ENCODE data around the gene ANKRD6.

The ANKRD6 gene

DNA sequence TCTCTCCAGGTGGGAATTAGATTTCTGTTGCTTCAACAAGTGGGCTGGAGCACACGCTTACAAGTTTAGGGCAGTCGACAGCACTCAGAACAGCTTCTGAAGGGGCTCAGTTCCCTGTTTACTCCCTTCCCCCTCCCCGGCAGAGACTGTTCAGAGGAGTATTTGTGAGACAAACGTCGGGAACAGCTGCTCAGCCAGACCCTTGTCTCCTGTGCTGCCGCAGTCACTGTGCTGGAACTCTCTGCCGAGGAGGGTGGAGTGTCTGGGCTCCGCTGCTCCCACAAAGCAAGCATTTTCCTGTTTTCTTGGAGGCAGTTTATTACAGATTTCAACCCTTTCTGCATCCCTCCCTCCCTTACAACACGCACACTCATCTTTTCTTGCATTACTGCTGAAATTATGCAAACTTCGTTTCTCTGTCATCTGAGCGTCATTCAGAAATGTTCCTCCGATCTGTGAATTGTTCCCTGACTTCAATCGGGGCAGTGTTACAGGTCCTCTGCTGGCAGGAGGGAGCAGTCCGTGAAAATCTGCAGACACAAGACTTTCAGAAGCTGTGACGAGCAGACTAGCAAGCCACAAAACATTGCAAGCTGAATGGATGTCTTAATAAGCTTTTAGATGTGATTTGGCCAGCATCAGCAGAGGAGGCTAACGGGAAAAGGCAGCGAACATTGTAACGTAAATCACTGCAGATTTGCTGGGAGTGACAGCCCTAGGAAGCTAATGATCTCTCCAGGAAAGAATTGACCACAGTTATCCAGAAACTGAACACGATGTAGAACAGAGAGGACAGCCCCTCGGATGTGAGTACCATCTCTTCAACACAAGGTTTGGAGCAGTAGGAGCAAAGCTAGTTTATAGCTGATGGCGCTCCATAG is 129.4 kb downstream of the ANKRD6 start:
- no peak overlapping the region for H3K27ac Mint-ChIP-seq

DNA sequence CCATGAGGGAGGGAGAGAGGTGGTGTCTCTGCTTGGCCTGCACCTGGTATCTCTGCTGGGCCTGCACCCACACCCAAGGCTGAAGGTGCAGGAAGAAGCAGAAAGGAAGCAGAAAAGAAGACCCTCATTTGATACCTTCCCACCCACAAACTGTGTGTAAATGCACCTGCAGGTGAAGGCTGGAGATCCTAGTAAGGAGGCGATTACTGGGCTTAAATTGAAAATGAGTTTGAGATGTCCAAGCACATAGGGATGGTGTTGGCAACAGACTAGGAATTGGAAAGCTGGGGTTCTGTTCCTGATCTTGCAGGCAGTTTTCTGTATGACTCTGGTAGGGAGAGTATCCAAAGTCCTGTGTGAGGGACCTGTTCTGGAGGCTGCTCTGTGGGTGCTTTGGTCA is 130.9 kb downstream of the ANKRD6 start:
- H3K4me3 Mint-ChIP-seq, result no peak overlapping the region

More for the DNA sequence above, 129.4 kb downstream of the ANKRD6 start:
- Mint-ChIP-seq H3K36me3 (ENCODE audit: low read depth) (no peaks in the 10 kb centered on the region), H3K4me3 (no peak overlapping the region), H3K27me3 (no peaks in the 10 kb centered on the region), H3K9me3 (no peaks in the 10 kb centered on the region), H3K4me1 (ENCODE audit: low read depth) (no peaks in the 10 kb centered on the region)
- intact Hi-C loops (cut with micrococcal nuclease), result no loop called here

DNA sequence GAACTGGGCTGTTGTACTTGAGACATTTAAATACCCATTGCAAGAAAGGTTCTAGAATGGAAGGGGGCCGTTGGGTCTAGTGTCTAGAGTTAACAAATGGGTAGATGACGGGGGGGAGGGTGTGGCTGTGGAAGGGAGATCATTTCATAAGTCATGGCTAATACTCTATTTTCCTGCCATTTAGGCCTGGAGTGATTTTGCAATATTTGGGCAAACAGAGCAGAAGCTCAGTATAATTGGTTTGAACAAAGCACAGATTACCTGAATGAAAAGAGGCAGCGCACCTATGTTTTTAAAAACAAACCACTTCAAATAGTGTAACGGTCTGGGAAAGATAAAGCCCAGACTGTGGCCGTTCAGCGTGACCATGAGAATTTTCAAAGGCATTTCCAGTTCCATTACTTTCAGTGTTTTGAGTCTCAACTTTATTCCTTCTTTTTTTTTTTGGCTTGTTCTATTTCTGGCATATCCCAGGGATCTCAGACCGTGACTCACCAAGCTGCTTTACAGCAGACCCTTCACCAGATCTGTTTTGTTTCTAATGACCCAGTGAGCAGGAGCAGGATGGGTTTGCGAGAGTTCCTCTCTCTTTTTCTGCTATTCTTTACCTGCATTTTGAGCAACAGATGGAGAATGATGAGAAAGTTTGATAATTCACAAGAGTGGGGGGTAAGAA is 131.9 kb downstream of the ANKRD6 start:
- Mint-ChIP-seq H3K9me3 (no peaks in the 10 kb centered on the region), H3K4me3 (no peak overlapping the region)
- intact Hi-C loops (cut with micrococcal nuclease), result no loop called here

More for the DNA sequence above, 130.9 kb downstream of the ANKRD6 start:
- Mint-ChIP-seq H3K27ac (no peak overlapping the region), H3K9me3 (no peaks in the 10 kb centered on the region), H3K36me3 (ENCODE audit: low read depth) (no peaks in the 10 kb centered on the region), H3K4me1 (ENCODE audit: low read depth) (no peaks in the 10 kb centered on the region), H3K27me3 (no peaks in the 10 kb centered on the region)
- intact Hi-C loops (cut with micrococcal nuclease), result no loop called here

DNA sequence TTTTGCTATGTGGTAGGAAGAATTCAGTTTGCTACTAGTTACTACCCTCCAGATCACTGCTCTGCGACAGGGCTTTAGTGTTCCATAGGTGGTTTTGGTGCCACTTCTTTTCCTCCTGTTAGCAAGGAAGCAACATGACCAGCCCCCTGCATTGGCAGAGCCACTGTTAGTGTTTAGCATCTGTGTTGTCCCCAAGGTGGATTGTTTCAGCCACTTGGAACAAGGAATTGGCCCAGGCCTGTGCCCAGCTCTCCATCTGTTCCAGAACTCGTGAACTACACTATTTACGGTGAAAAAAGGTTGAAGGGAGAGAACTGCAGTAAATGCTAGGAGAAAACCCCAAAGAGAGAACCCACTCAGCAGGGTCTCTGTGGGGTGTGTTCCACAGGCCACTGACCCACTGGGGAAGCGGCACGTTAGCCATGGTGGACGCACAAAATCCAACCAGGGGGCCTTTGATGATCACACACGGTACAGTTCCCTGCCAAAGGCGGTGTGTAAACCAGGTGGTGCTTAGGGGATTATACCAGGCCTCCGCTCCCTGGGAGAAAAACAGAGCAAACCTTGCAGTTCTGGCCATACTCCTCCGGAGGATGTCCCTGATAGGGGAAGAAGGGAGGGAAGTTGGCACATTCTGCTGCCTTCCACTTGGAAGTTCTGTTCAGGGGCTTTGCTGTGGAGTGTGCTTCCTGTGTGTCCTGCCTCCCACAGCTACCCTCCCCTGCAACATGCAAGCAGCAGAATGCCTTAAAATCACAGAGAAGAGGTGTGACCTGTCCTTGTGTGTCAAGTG is 133.3 kb downstream of the ANKRD6 start:
- Mint-ChIP-seq H3K9me3 (no peaks in the 10 kb centered on the region), H3K4me1 (ENCODE audit: low read depth) (no peaks in the 10 kb centered on the region), H3K36me3 (ENCODE audit: low read depth) (no peaks in the 10 kb centered on the region), H3K27me3 (no peaks in the 10 kb centered on the region), H3K27ac (no peak overlapping the region), H3K4me3 (no peak overlapping the region)
- intact Hi-C loops (cut with micrococcal nuclease), result no loop called here

More for the DNA sequence above, 131.9 kb downstream of the ANKRD6 start:
- Mint-ChIP-seq H3K27ac (no peak overlapping the region), H3K4me1 (ENCODE audit: low read depth) (no peaks in the 10 kb centered on the region), H3K27me3 (no peaks in the 10 kb centered on the region), H3K36me3 (ENCODE audit: low read depth) (no peaks in the 10 kb centered on the region)

DNA sequence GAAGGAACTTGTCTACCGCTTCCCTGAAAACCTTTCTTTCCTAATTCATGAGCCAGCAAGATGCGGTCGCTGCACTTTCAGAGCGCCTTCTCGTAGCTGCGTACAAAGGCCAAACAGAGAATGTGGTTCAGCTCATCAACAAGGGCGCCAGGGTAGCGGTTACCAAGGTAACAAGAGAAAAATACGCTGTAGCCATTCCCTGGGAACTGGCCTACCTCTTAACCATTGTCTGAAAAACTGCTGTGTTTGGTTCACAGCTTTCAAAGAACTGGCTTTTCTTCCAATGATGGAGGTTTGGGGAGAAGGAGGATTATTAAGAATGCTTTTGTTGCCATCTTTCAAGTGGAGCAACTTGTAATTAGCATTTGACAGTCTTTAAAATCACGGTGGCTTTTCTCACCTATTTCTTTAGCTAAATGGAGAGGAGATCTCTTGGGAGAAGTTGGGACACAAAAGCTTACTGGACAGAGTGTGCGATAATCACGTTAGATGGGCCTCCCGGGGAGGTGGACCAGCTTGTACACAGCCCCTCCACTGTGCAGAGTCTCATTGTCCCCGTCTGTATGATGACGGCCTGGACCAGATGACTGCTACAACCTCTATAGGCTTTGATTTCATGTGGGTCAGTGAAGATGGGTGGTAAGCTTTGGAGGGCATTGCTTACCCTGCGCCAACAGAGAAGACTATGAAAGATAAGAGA is 134.1 kb downstream of the ANKRD6 start:
- Mint-ChIP-seq H3K36me3 (ENCODE audit: low read depth) (no peaks in the 10 kb centered on the region), H3K27me3 (no peaks in the 10 kb centered on the region), H3K27ac (no peak overlapping the region), H3K4me3 (no peak overlapping the region), H3K4me1 (ENCODE audit: low read depth) (no peaks in the 10 kb centered on the region), H3K9me3 (no peaks in the 10 kb centered on the region)
- intact Hi-C loops (cut with micrococcal nuclease), result no loop called here

DNA sequence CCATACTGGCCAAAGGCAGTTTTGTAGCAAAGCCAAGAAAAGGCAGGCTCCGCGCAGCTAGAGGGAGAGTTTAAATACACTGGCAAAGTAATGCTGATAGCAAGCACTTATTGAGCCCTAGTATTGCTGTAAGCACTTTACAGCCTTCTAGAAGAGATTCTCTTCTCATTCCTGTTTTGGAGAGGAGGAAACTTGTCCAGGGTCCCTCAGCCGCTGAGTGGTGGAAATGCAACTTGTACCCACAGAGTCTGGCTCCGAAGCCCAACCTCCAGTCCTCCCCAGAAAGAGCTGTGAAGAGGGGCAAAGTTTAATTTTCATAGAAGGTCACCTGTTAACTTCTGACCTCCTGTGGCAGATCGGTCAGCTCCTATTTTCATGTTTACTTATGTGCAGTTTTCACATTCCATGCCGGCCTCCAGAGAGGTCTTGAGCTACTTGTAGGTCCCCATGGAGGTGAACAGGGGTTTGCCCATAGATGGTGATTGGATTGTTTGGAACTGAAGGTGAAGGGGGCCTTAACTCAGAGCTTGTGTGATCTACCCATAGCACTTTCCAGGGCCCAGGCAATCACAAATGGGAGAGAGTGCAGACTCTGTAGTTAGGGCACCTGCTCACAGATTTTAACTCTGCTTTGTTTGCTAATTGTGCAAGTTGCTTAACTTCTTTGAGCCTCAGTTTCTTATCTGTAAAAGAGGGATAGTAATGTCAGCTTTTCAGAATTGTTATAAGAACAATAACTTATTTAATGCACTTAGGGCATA is 134.9 kb downstream of the ANKRD6 start:
- no peaks in the 10 kb centered on the region for H3K36me3 Mint-ChIP-seq (ENCODE audit: low read depth)
- H3K27me3 Mint-ChIP-seq, result no peaks in the 10 kb centered on the region
- no peak overlapping the region for H3K4me3 Mint-ChIP-seq
- intact Hi-C loops (cut with micrococcal nuclease), result no loop called here
- no peaks in the 10 kb centered on the region for H3K9me3 Mint-ChIP-seq
- H3K4me1 Mint-ChIP-seq (ENCODE audit: low read depth), result no peaks in the 10 kb centered on the region
- H3K27ac Mint-ChIP-seq, result no peak overlapping the region

DNA sequence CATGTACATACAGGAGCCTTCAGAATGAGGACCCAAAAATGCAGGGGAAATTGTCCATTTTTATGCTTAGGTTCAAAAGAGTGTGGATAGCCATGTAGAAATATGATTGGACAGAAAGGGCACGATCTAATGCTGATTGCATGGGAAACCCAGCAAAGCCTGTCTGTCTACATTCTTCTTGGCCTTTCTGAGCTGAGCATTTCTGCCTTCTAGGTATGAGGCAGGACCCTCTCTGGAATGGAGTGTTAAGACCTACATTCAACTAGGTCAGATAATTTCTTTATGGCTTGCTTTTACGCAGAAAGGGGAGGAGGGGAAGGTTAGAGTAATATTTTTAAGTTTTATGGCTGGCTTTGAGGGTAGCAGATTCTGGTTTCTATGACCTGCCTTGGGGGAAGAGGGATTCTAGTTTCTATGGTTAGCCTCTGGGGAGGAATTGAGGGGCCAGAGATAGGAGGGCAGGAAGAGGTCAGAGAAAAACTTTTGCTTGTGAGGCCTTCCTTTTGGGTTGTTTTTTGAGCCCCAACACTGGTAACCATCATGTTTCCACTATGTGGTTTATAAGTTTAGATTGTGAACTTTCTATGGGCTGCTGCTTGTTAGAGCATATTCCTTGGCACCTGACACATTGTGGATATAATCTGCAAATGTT is 142.1 kb downstream of the ANKRD6 start:
- H3K27me3 Mint-ChIP-seq, result no peaks in the 10 kb centered on the region
- H3K9me3 Mint-ChIP-seq, result no peaks in the 10 kb centered on the region
- H3K36me3 Mint-ChIP-seq (ENCODE audit: low read depth), result no peaks in the 10 kb centered on the region
- no peaks in the 10 kb centered on the region for H3K4me1 Mint-ChIP-seq (ENCODE audit: low read depth)
- no peak overlapping the region for H3K27ac Mint-ChIP-seq
- intact Hi-C loops (cut with micrococcal nuclease), result no loop called here
- no peak overlapping the region for H3K4me3 Mint-ChIP-seq

DNA sequence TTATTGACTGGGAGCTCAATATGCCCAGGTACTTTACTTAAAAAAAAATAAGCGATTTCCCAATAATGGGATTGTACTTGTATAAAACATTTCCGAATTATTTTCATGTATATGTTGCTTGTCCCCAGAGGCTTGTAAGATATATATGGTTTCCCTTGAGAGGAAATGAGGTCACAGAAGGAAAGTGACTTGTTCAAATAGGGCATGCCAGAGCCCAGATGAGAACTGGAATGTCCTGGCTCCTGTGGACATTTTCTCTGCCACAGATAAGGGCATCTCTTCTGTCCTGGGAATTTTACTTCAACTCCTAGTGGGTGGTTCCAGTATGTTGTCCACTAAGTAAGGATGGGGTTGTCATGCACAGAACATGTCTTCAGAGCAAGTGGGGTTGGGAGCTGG is 142.6 kb downstream of the ANKRD6 start:
- Mint-ChIP-seq H3K9me3 (no peaks in the 10 kb centered on the region), H3K36me3 (ENCODE audit: low read depth) (no peaks in the 10 kb centered on the region), H3K27me3 (no peaks in the 10 kb centered on the region), H3K27ac (no peak overlapping the region), H3K4me3 (no peak overlapping the region), H3K4me1 (ENCODE audit: low read depth) (no peaks in the 10 kb centered on the region)
- intact Hi-C loops (cut with micrococcal nuclease), result no loop called here

DNA sequence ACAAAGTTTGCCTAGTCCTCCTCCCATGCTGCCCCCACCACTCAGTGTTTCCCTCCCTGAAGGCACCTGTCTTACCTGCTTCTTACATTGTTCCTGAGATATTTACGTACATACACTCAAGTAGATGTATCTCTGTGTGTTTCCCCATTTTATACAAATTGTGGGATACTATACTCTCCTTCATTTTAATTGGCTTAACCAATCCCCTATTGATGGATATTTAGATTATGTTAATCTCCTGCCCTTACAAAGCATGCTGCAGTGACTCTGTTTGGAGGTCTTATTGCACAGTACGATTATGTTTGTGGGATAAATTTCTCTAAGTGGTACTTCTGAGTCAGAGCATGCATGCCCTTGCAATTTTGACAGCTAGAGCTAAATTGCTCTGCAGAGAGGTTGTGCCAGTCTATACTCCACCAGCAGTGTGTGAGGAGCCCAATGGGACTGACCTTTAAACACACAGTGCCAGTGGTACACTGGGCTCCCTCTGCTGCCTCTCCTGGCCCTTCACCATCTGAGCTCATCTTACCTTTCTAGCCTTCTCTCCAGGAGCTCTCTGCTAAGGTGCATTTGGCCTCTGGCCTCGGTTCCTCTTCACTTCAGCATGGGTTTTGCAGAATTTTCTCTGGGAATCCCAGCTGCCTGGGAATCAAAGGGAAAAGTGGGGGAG is 148.2 kb downstream of the ANKRD6 start:
- Mint-ChIP-seq H3K36me3 (ENCODE audit: low read depth) (no peaks in the 10 kb centered on the region), H3K4me3 (no peak overlapping the region), H3K27ac (no peak overlapping the region), H3K27me3 (no peaks in the 10 kb centered on the region), H3K4me1 (ENCODE audit: low read depth) (no peaks in the 10 kb centered on the region), H3K9me3 (no peaks in the 10 kb centered on the region)
- intact Hi-C loops (cut with micrococcal nuclease), result no loop called here

DNA sequence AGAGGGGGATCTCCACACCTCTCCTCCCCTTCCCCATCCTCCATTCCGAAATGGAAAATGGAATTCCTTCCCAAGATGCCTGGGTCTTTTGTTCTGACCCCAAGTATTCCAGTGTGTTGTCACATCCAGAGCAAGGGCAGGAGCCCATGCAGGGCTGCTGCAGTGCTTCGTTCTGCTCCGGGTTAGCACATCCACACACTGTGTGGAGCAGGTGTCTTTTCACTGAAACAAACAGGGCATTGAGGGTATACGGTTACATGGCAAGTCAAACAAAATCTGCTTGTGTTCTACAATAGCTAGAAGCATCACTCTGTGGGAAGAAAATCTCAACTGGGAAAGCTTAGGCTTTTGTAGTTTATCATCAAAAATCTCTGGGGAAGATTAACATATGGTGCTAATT is 148.7 kb downstream of the ANKRD6 start:
- no peaks in the 10 kb centered on the region for H3K4me1 Mint-ChIP-seq (ENCODE audit: low read depth)
- no peaks in the 10 kb centered on the region for H3K36me3 Mint-ChIP-seq (ENCODE audit: low read depth)
- H3K4me3 Mint-ChIP-seq, result no peak overlapping the region
- no peaks in the 10 kb centered on the region for H3K9me3 Mint-ChIP-seq
- H3K27ac Mint-ChIP-seq, result no peak overlapping the region
- H3K27me3 Mint-ChIP-seq, result no peaks in the 10 kb centered on the region
- intact Hi-C loops (cut with micrococcal nuclease), result no loop called here

DNA sequence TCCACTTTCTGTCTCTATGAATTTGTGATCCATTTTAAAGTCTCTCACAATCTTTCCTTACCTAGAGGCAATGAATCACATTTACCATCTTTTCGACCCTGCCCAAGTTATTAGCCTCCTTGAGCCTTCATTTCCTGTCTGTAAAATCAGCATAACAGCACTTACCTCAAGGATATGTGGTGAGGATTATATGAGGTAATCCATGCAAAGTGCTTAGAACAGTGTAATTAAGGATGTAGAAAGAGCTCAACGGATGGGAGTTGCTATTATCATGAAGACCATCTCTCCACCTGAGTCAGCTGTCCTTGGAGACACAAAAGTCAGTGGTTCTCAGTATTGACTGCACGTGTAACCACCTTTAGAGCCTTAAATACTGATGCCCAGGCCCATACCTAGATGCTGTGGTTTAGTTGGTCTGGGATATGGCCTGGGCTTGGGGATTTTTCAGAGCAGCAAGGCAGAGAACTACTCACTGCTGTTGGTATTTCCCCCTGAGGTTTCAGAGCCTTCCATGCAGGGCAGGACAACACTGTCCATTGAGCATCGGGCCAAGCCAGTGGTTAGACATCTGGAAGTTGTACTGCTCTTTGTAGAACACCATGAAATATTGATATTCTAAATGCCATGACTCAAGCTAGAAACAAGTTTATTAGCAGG is 149.8 kb downstream of the ANKRD6 start:
- intact Hi-C loops (cut with micrococcal nuclease), result no loop called here
- Mint-ChIP-seq H3K36me3 (ENCODE audit: low read depth) (no peaks in the 10 kb centered on the region), H3K4me3 (no peak overlapping the region), H3K27me3 (no peaks in the 10 kb centered on the region), H3K4me1 (ENCODE audit: low read depth) (no peaks in the 10 kb centered on the region), H3K9me3 (no peaks in the 10 kb centered on the region), H3K27ac (no peak overlapping the region)

DNA sequence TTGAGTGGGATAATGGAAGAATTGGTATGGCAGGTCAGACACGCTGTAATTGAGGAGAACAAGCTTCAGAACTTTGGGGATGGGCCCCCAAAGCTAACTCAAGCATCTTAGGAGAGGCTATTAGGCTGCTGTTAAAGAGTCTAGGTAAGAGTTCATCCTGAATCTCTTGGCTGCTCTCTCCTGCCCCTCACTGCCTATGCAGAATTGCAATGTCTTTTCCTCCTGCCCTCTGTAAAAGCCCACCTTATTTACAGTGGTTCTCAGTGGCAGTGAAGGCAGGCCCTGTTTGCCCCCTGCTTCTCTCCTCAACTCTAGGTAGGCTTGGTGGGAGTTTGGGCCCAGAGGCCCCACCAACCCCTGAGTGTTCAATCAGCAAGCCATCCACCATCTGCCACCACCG is 150.6 kb downstream of the ANKRD6 start:
- no peak overlapping the region for H3K27ac Mint-ChIP-seq
- intact Hi-C loops (cut with micrococcal nuclease), result no loop called here
- H3K27me3 Mint-ChIP-seq, result no peaks in the 10 kb centered on the region
- no peaks in the 10 kb centered on the region for H3K36me3 Mint-ChIP-seq (ENCODE audit: low read depth)
- no peaks in the 10 kb centered on the region for H3K9me3 Mint-ChIP-seq
- H3K4me1 Mint-ChIP-seq (ENCODE audit: low read depth), result no peaks in the 10 kb centered on the region
- no peak overlapping the region for H3K4me3 Mint-ChIP-seq
